ENCODE measurements around the gene DYNLL1. TPM values are rescaled to one million over a fixed set of nuclear protein-coding genes. Genes with fewer than 3 reads are reported as not detected.
"Not testable (repeated sequence)": the region's sequence is repeated elsewhere in the genome, so short reads cannot be mapped to it uniquely, and the experiment has no call there.

Gene DYNLL1
- total and polyA plus RNA-seq, 9 donors = 92.9 to 522 (median 256) TPM

DNA sequence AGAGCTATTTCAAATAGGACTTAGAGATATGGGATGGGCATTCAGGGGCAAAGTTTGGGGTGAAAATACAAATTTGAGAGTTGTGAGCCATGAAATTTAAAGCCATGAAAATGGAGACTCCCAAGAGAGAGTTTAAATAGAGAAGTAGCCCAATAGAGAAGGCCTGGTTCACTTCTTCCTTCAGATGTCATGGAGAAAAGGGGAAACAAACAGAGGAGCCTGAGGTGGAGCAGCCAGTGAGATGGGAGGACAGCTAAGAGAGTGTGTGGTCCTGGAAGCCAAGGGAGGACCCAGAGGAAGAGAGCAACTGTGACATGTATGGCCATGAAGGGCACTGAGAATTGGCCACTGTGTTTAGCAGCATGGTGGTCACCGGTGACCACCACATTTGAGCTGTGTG lies 12.3 kb upstream of the DYNLL1 start:
- Histone ChIP-seq H3K9me3 (no peaks in the 10 kb centered on the region), H3K4me1 (ENCODE audit: insufficient read depth) (peaks cover 7% of the 10 kb centered on the region), H3K36me3 (no peaks in the 10 kb centered on the region), H3K27me3 (no peaks in the 10 kb centered on the region), H3K4me3 (no peak overlapping the region), H3K27ac (no peak overlapping the region)
- TF ChIP-seq POLR2A (IDR thresholded peaks at IDR 0.05) = no peak
- no peak for TF ChIP-seq EP300 (IDR thresholded peaks at IDR 0.05)
- TF ChIP-seq, protein P1, sequence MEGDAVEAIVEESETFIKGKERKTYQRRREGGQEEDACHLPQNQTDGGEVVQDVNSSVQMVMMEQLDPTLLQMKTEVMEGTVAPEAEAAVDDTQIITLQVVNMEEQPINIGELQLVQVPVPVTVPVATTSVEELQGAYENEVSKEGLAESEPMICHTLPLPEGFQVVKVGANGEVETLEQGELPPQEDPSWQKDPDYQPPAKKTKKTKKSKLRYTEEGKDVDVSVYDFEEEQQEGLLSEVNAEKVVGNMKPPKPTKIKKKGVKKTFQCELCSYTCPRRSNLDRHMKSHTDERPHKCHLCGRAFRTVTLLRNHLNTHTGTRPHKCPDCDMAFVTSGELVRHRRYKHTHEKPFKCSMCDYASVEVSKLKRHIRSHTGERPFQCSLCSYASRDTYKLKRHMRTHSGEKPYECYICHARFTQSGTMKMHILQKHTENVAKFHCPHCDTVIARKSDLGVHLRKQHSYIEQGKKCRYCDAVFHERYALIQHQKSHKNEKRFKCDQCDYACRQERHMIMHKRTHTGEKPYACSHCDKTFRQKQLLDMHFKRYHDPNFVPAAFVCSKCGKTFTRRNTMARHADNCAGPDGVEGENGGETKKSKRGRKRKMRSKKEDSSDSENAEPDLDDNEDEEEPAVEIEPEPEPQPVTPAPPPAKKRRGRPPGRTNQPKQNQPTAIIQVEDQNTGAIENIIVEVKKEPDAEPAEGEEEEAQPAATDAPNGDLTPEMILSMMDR (IDR thresholded peaks at IDR 0.05) = no peak
- no peak for DNase-seq
- intact Hi-C loops (cut with DNase I) = no loop called here
- 90 to 92% (median 92%) methylated on average over 1 of the region's 1 CpG for WGBS, 3 donors

DNA sequence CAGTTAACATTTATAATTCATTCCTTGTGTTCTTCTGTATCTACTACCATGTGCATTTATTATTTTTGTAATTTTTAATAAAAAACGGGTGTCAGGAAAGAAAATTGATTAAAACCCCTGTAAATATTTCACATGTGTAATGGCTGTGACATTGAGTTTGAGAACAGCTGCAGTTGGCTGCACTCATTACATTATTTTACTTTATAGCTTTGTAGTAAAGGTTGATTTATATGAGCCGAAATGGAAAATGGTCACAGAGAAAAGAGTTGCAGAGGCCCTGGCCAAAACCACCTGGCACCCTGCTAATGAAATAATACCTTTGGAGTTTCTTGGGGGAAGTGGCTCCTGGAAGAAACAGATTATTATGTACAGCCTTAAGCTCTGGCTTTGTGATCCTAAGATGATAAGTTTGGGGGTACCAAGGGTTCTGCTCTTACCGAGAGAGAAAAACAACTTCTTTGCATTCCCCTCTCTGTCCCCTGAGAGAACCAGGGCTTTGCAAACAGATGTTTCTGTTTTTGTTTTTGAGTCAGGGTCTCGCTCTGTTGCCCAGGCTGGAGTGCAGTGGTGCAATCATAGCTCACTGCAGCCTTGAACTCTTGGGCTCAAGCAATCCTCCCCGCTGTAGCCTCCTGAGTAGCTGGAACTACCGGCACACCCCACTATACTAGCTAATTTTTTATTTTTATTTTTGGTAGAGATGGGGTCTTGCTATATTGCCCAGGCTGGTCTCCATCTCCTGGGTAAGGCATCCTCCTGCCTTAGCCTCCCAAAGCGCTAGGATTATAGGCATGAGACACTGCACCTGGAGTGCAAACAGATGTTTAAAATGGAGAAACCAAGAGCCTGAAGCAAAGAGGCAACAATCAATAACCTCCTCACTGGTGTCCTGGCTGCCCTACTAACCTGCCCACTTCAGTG lies 9.7 kb upstream of the DYNLL1 start:
- intact Hi-C loops (cut with DNase I) = no loop called here
- Histone ChIP-seq H3K36me3 (no peaks in the 10 kb centered on the region), H3K27ac (no peak overlapping the region), H3K27me3 (no peaks in the 10 kb centered on the region), H3K9me3 (no peaks in the 10 kb centered on the region), H3K4me1 (ENCODE audit: insufficient read depth) (peaks cover 7% of the 10 kb centered on the region), H3K4me3 (no peak overlapping the region)
- DNase-seq = no peak
- TF ChIP-seq EP300 (IDR thresholded peaks at IDR 0.05) (no peak), POLR2A (IDR thresholded peaks at IDR 0.05) (no peak)
- TF ChIP-seq, protein P1 (IDR thresholded peaks at IDR 0.05) = no peak
- WGBS, 3 donors = 44 to 52% (median 51%) methylated on average over 7 of the region's 7 CpGs

DNA sequence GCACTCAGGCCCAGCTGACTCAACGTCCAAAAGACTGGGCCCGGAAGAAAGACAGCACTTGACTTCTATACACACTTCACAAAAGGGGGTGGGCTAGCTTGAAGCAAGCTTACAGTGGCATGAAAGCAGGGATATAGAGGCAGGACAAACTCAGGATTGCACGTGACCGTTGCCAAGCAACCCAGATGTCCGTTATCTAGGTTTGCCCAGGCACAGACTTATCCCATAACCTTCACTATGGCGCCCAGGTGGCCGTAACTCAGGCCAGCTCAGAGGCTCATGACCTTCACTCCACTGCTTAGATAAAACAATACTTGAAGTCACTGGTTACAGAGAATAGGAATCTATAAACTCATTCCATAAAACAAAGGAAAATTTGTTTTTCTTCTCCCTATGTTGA lies 8.4 kb upstream of the DYNLL1 start:
- H3K9me3 ChIP-seq; H3K27me3 ChIP-seq; H3K4me1 ChIP-seq (ENCODE audit: insufficient read depth); H3K4me3 ChIP-seq; H3K36me3 ChIP-seq; intact Hi-C loops (cut with DNase I): not testable (repeated sequence)
- WGBS, 3 donors = 8 to 18% (median 15%) methylated on average over 7 of the region's 7 CpGs
- peak in 4 of 5 donors; percentile 30 to 64 (median 42) for DNase-seq
- H3K27ac ChIP-seq = peak overlapping the region in 1 of 2 donors; percentile 40

GRCh38 chr12:120488057-120488640 lies 7.8 kb upstream of the DYNLL1 start:
- no peaks in the 10 kb centered on the region for H3K36me3 ChIP-seq
- H3K9me3 ChIP-seq = no peaks in the 10 kb centered on the region
- H3K27me3 ChIP-seq = no peaks in the 10 kb centered on the region
- no peak overlapping the region for H3K4me3 ChIP-seq
- WGBS, 3 donors = 33 to 41% (median 40%) methylated on average over 5 of the region's 5 CpGs
- intact Hi-C loops (cut with DNase I) = no loop called here
- H3K27ac ChIP-seq = peak overlapping the region in 1 of 2 donors; percentile 40
- peak in 3 of 5 donors; percentile 44 to 57 (median 51) for DNase-seq
- H3K4me1 ChIP-seq (ENCODE audit: insufficient read depth) = peaks cover 7% of the 10 kb centered on the region
- TF ChIP-seq POLR2A (IDR thresholded peaks at IDR 0.05) = no peak
- no peak for TF ChIP-seq EP300 (IDR thresholded peaks at IDR 0.05)
- TF ChIP-seq, protein P1 (IDR thresholded peaks at IDR 0.05) = no peak

DNA sequence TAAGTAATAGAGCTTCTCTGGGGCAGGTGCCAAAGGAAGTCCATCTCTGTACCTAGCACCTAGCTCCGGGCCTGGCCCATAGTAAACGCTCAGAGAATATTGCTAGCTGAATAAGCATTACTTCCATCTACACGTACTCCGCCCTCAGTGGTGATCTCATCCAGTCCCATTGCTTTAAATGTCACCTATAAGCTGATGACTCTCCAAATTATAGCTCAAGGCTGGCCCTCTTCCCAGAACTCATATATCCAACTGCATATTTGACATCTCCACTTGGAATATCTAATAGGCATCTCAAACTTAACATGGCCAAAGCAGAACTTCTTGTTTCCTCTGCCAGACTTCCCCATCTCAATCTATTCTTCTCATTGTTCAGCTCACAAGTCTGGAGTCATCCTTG lies 6.9 kb upstream of the DYNLL1 start:
- Histone ChIP-seq H3K27ac (no peak overlapping the region), H3K4me3 (no peak overlapping the region), H3K4me1 (ENCODE audit: insufficient read depth) (peaks cover 7% of the 10 kb centered on the region), H3K9me3 (no peaks in the 10 kb centered on the region), H3K36me3 (no peaks in the 10 kb centered on the region), H3K27me3 (no peaks in the 10 kb centered on the region)
- WGBS, 3 donors = 93 to 98% (median 98%) methylated on average over 4 of the region's 4 CpGs
- DNase-seq = no peak
- intact Hi-C loops (cut with DNase I) = no loop called here
- no peak for TF ChIP-seq POLR2A (IDR thresholded peaks at IDR 0.05)
- no peak for TF ChIP-seq EP300 (IDR thresholded peaks at IDR 0.05)
- TF ChIP-seq, protein P1 (IDR thresholded peaks at IDR 0.05) = no peak
